ENCODE measurements around the gene DNAJB12.

DNA sequence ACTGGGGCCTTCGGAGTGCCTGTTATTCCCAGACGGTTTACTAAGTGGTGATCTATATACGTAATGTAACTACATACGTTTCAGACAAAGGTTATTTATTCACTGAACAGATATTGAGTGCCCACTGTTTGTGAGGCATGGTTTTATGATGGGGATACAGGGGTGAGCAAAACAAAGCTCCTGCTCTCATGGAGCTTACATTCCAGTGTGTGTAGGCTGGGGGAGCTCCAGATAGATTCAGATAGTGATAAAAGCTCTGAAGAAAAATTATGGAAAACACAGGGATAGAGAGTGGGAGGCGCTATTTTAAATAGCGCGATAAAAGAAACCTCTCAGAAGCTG is 466 bp upstream of the DNAJB12 start:
- no peak for TF ChIP-seq POLR2A (IDR thresholded peaks at IDR 0.05)
- TF ChIP-seq, protein P1, sequence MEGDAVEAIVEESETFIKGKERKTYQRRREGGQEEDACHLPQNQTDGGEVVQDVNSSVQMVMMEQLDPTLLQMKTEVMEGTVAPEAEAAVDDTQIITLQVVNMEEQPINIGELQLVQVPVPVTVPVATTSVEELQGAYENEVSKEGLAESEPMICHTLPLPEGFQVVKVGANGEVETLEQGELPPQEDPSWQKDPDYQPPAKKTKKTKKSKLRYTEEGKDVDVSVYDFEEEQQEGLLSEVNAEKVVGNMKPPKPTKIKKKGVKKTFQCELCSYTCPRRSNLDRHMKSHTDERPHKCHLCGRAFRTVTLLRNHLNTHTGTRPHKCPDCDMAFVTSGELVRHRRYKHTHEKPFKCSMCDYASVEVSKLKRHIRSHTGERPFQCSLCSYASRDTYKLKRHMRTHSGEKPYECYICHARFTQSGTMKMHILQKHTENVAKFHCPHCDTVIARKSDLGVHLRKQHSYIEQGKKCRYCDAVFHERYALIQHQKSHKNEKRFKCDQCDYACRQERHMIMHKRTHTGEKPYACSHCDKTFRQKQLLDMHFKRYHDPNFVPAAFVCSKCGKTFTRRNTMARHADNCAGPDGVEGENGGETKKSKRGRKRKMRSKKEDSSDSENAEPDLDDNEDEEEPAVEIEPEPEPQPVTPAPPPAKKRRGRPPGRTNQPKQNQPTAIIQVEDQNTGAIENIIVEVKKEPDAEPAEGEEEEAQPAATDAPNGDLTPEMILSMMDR (IDR thresholded peaks at IDR 0.05): no peak

All from testis (tissue), 2 donors.